Fibroblast of pulmonary artery (primary cell): ENCODE data around the gene POU2F3.
A peak's percentile ranks its signal among the peaks of the same experiment; 100 is the strongest.

ENCODE experiments used
- DNase-seq: peaks from one replicate; pipeline ENCODE4 v3.0.0-alpha.2; 2010; ENCODE audit warnings: low read depth
- H3K4me3 ChIP-seq: replicated peaks from 2 replicates; pipeline ENCODE4 v1.5.1; 2011; ENCODE audit warnings: low read depth, mild to moderate bottlenecking, control low read depth, low read length, moderate library complexity
- CTCF ChIP-seq: IDR thresholded peaks from 2 replicates; pipeline ENCODE4 v1.5.1; 2011; ENCODE audit warnings: mild to moderate bottlenecking, control low read depth, low read length, inconsistent platforms; ENCODE audit errors: missing control alignments

POU2F3 gene

GRCh38 chr11:120226242-120226641 lies 13.7 kb upstream of the POU2F3 start:
- no peak overlapping the region for H3K4me3 ChIP-seq
- DNase-seq = no peak
- TF ChIP-seq CTCF = no peak

- no peak for DNase-seq
- no peak for TF ChIP-seq CTCF
- no peak overlapping the region for H3K4me3 ChIP-seq
Measured at GRCh38 chr11:120226714-120227113, 13.2 kb upstream of the POU2F3 start.

- no peak for TF ChIP-seq CTCF
- no peak overlapping the region for H3K4me3 ChIP-seq
- DNase-seq = no peak
Measured at GRCh38 chr11:120227228-120227852, 12.6 kb upstream of the POU2F3 start.

GRCh38 chr11:120228794-120229384 lies 11.1 kb upstream of the POU2F3 start:
- no peak for DNase-seq
- H3K4me3 ChIP-seq = no peak overlapping the region
- TF ChIP-seq CTCF = peak; percentile 14

GRCh38 chr11:120229451-120230424 lies 10.2 kb upstream of the POU2F3 start:
- TF ChIP-seq CTCF = peak; percentile 70
- H3K4me3 ChIP-seq = no peak overlapping the region
- peak; percentile 48 for DNase-seq

DNA sequence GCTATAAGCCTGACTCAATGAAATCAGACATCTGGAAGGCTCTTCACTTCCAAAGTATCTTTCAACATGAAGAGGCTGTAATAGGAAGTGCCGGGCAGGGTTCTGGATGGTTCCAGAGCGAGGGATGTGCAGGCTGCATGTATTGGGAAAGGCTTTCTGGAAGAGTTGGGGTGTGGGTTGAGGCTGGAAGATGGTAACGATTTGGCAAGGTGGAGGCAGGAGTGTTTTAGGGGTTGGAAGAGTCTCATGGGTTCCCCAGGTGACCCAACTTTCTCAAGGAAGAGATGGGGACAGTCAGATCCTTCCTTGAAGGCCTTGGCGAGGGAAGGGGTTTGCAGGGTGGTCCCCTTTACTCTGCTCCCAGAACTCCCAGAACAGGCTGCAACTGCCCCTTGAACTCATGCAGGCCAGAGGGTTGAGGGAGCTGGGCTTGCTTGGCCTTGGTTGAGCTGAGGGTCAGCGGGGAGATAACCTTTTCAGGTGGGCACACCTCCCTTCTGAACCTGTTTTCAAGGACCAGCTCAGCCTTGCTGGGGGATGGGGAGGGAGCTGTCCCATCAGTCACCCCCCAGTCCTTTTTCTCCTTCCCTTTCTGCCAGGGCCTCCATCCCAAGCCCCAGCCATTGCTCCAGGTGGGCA lies 9.4 kb upstream of the POU2F3 start:
- no peak for DNase-seq
- no peak overlapping the region for H3K4me3 ChIP-seq
- no peak for TF ChIP-seq CTCF
